ENCODE results near the gene AQP2. TPM values are rescaled to one million over a fixed set of nuclear protein-coding genes. Genes with fewer than 3 reads are reported as not detected.

The AQP2 gene
- total RNA-seq, 1 donor from 2014 or later = not detected

Other genes starting within 250 kb of the AQP2 start
- gene FMNL3, start 243.3 kb upstream of the AQP2 start, total RNA-seq = 34.3 and 35.1 TPM in 2 replicates
- 588 and 603 TPM in 2 replicates for gene TMBIM6, start 209.2 kb upstream of the AQP2 start, total RNA-seq
- 24.1 and 27.6 TPM in 2 replicates for gene NCKAP5L, start 122.3 kb upstream of the AQP2 start, total RNA-seq
- gene BCDIN3D, start 107.6 kb upstream of the AQP2 start, total RNA-seq = 5.4 and 6.3 TPM in 2 replicates
- gene FAIM2, start 46.8 kb upstream of the AQP2 start, total RNA-seq = not detected in 2 replicates
- gene AQP5, start 11.1 kb downstream of the AQP2 start, total RNA-seq = not detected in 2 replicates
- gene AQP6, start 22.2 kb downstream of the AQP2 start, total RNA-seq = not detected in 2 replicates
- gene RACGAP1, start 74.8 kb downstream of the AQP2 start, total RNA-seq = 12.1 and 12.3 TPM in 2 replicates
- 0.75 and 3.6 TPM in 2 replicates for gene ASIC1, start 106.9 kb downstream of the AQP2 start, total RNA-seq
- gene SMARCD1, start 134.6 kb downstream of the AQP2 start, total RNA-seq = 133 and 165 TPM in 2 replicates
- gene GPD1, start 153.3 kb downstream of the AQP2 start, total RNA-seq = 0.04 and 0.14 TPM in 2 replicates
- 35.5 and 53.7 TPM in 2 replicates for gene COX14, start 161.5 kb downstream of the AQP2 start, total RNA-seq
- 40.3 and 40.9 TPM in 2 replicates for gene CERS5, start 216.6 kb downstream of the AQP2 start, total RNA-seq